Common myeloid progenitor, CD34-positive (primary cell): ENCODE measurements around the gene MED12L.

ENCODE experiments used
- CTCF ChIA-PET: fragments of 350-600 bp; sonication (Branson Sonifier 250); formaldehyde crosslinking; loops from one replicate; lab custom pipeline; 2021; ENCODE audit warnings: antibody characterized with exemption; lab: Charles Lee
- POLR2A ChIA-PET: fragments of 350-600 bp; sonication (Branson Sonifier 250); formaldehyde crosslinking; loops from one replicate; lab custom pipeline; 2021; ENCODE audit warnings: antibody characterized with exemption; lab: Charles Lee
- DNase-seq, 3 donors: peaks; one replicate each; pipeline versions ENCODE4 v3.0.0 to v3.0.0-alpha.2; 2013
- H3K27ac ChIP-seq, 2 experiments: 1 replicate in 1 of 2; 2 replicates in 1 of 2; pipeline ENCODE4 v1.7.0; 2013; ENCODE audit warnings: inconsistent platforms in 2 of 2, low read length in 2 of 2, mild to moderate bottlenecking in 2 of 2, low read depth in 1 of 2, moderate library complexity in 1 of 2; ENCODE audit not compliant: severe bottlenecking in 2 of 2, insufficient read depth in 1 of 2, poor library complexity in 1 of 2
- H3K27me3 ChIP-seq, 5 experiments: replicated peaks in 2 of 5; 1 replicate in 3 of 5; 2 replicates in 2 of 5; pipeline versions ENCODE4 v1.6.1 to v1.7.0; 2013; ENCODE audit warnings: low read length in 4 of 5, mild to moderate bottlenecking in 2 of 5, moderate library complexity in 2 of 5, inconsistent platforms in 1 of 5; ENCODE audit not compliant: insufficient read depth in 5 of 5, control insufficient read depth in 4 of 5
- H3K36me3 ChIP-seq, 4 experiments: 1 replicate in 2 of 4; 2 replicates in 2 of 4; pipeline versions ENCODE4 v1.6.1 to v1.7.0; 2013; ENCODE audit warnings: low read length in 3 of 4, control low read depth in 1 of 4, mild to moderate bottlenecking in 1 of 4; ENCODE audit not compliant: control insufficient read depth in 4 of 4, insufficient read depth in 4 of 4
- H3K4me1 ChIP-seq, 4 experiments: 1 replicate in 3 of 4; 2 replicates in 1 of 4; pipeline versions ENCODE4 v1.6.1 to v1.7.1; 2013; ENCODE audit warnings: low read length in 3 of 4, mild to moderate bottlenecking in 3 of 4, control low read depth in 1 of 4, inconsistent platforms in 1 of 4, moderate library complexity in 1 of 4; ENCODE audit not compliant: control insufficient read depth in 4 of 4, insufficient read depth in 4 of 4; ENCODE audit errors: control extremely low read depth in 1 of 4
- H3K4me3 ChIP-seq, 7 experiments: 1 replicate in 4 of 7; 2 replicates in 3 of 7; pipeline versions ENCODE4 v1.5.1 to v1.7.0; 2013; ENCODE audit warnings: mild to moderate bottlenecking in 7 of 7, low read length in 6 of 7, moderate library complexity in 6 of 7, inconsistent platforms in 2 of 7, low read depth in 2 of 7, control low read depth in 1 of 7; ENCODE audit not compliant: insufficient read depth in 4 of 7, control insufficient read depth in 1 of 7; ENCODE audit errors: extremely low read depth in 1 of 7
- H3K9me3 ChIP-seq, 5 experiments: 1 replicate in 4 of 5; 2 replicates in 1 of 5; pipeline versions ENCODE4 v1.6.1 to v1.7.1; 2013; ENCODE audit warnings: low read length in 4 of 5, mild to moderate bottlenecking in 2 of 5, inconsistent platforms in 1 of 5, low read depth in 1 of 5, moderate library complexity in 1 of 5; ENCODE audit not compliant: control insufficient read depth in 4 of 5, insufficient read depth in 2 of 5; ENCODE audit errors: control extremely low read depth in 1 of 5
- WGBS: methylation state at CpG from one replicate; pipeline ENCODE4 v1.1.5; 2013; ENCODE audit not compliant: insufficient coverage; 5-methylcytosine and 5-hydroxymethylcytosine counted together

MED12L gene

GRCh38 chr3:151113343-151113742 is 27.9 kb downstream of the MED12L start:
- Histone ChIP-seq H3K36me3 (peaks cover 0 to 5% (median 1%) of the 10 kb centered on the region in 4 experiments), H3K4me3 (no peak overlapping the region), H3K4me1 (peaks cover 0 to 36% (median 12%) of the 10 kb centered on the region in 4 experiments), H3K27me3 (no peaks in the 10 kb centered on the region), H3K27ac (no peak overlapping the region), H3K9me3 (no peaks in the 10 kb centered on the region)
- ChIA-PET CTCF (interaction anchor here (0.9 to 2.6 kb wide), 9 partner anchors 8 to 46 kb away, joined by 3 to 16 read pairs (median 4); no protein-coding TSS in a partner anchor), POLR2A (no interaction called here)
- WGBS: 100% methylated on average over 1 of the region's 1 CpG
- peak in 1 of 3 donors; percentile 43 for DNase-seq

DNA sequence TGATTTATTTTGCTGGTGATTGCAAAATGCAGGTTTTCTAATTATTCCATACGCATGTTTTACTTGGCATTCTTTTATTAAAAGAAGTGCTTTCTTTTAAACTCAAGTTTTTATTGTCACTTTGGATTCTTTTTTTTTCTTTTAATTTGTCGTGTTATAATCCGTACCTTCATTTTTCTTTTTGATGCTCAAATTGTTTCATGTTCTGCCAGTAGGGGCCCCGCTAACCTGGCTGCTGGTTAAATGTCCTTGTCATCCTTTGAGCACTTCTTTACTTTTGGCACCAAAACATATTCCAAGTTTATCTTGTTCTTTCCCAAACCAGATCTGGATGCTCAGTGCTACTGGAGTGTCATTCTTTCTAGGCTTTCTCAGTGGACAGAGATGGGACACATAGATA is 31.6 kb downstream of the MED12L start:
- peak in 1 of 3 donors; percentile 51 for DNase-seq
- Histone ChIP-seq H3K4me3 (no peak overlapping the region), H3K36me3 (peaks cover 0 to 17% (median 4%) of the 10 kb centered on the region in 4 experiments), H3K4me1 (peaks cover 0 to 13% (median 6%) of the 10 kb centered on the region in 4 experiments), H3K9me3 (no peaks in the 10 kb centered on the region), H3K27ac (no peak overlapping the region), H3K27me3 (no peaks in the 10 kb centered on the region)
- WGBS: 94% methylated on average over 3 of the region's 4 CpGs
- CTCF ChIA-PET: no interaction called here
- POLR2A ChIA-PET: no interaction called here

DNA sequence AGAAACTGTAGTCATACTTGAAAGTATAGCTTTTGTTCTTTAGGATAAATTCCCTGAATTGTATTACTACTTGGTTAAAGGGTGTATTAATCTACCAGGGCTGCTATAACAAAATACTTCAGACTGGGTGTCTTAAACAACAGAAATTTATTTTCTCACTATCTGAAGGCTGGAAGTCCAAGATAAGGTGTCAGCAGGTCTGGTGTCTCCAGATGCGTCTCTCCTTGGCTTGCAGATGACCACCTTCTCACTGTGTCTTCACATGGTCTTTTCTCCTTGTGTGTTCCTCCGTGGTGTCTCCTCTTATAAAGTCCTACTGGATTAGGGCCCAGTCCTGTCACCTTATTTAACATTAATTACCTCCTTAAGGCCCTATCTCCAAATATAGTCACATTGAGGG is 33.7 kb downstream of the MED12L start:
- WGBS: 100% methylated on average over 1 of the region's 2 CpGs
- ChIA-PET CTCF (interaction anchor here (1.0 to 1.1 kb wide), 2 partner anchors 8 to 15 kb away, joined by 3 to 4 read pairs; no protein-coding TSS in a partner anchor), POLR2A (no interaction called here)
- H3K4me1 ChIP-seq: no peaks in the 10 kb centered on the region
- H3K36me3 ChIP-seq: peaks cover 0 to 33% (median 6%) of the 10 kb centered on the region in 4 experiments
- peak in 1 of 3 donors; percentile 41 for DNase-seq
- no peak overlapping the region for H3K4me3 ChIP-seq
- H3K27me3 ChIP-seq: no peaks in the 10 kb centered on the region
- H3K27ac ChIP-seq: peak overlapping the region in 1 of 2 experiments; percentile 26
- H3K9me3 ChIP-seq: no peaks in the 10 kb centered on the region

DNA sequence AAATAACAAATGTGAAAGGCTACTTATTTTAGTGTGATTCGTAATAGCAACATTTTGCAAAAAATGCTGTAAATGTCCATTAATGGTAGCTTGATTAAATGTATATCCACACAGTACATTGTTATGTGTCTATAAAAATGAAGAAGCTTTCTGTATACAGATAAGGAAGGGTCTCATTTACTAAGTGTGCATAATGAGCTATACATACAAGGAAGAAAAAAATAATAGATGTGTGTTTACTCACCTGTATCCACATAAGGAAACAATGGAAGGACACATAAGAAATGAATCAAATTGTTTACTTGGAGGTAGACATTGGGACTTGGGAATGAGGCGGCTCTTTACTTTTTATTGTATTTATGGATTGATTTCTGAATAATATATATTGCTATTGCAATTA is 34.9 kb downstream of the MED12L start:
- no peak for DNase-seq
- ChIA-PET CTCF (interaction anchor here (1.0 to 1.4 kb wide), 4 partner anchors 9 to 25 kb away, joined by 3 to 8 read pairs (median 4); no protein-coding TSS in a partner anchor), POLR2A (interaction anchor here (0.9 to 1.1 kb wide), 2 partner anchors 8 to 21 kb away, joined by 3 to 5 read pairs; no protein-coding TSS in a partner anchor)
- Histone ChIP-seq H3K4me3 (no peak overlapping the region), H3K27me3 (no peaks in the 10 kb centered on the region), H3K36me3 (peaks cover 3 to 46% (median 8%) of the 10 kb centered on the region in 4 experiments), H3K9me3 (no peaks in the 10 kb centered on the region), H3K4me1 (peaks cover 0 to under 1% (median 0%) of the 10 kb centered on the region in 4 experiments), H3K27ac (no peak overlapping the region)
- no CpG with 5 or more reads among the region's 2 CpGs for WGBS

GRCh38 chr3:151121016-151121415 is 35.6 kb downstream of the MED12L start:
- Histone ChIP-seq H3K27ac (no peak overlapping the region), H3K27me3 (no peaks in the 10 kb centered on the region), H3K4me1 (peaks cover 0 to 2% (median 0%) of the 10 kb centered on the region in 4 experiments), H3K4me3 (no peak overlapping the region), H3K36me3 (peaks cover 3 to 52% (median 9%) of the 10 kb centered on the region in 4 experiments), H3K9me3 (no peaks in the 10 kb centered on the region)
- WGBS: no CpG with 5 or more reads among the region's 2 CpGs
- no peak for DNase-seq
- ChIA-PET CTCF (interaction anchor here (0.7 to 1.4 kb wide), 3 partner anchors 12 to 112 kb away, joined by 3 to 8 read pairs (median 3); no protein-coding TSS in a partner anchor), POLR2A (interaction anchor here (1.1 kb wide), 1 partner anchor 7 kb away, joined by 5 read pairs; no protein-coding TSS in a partner anchor)

DNA sequence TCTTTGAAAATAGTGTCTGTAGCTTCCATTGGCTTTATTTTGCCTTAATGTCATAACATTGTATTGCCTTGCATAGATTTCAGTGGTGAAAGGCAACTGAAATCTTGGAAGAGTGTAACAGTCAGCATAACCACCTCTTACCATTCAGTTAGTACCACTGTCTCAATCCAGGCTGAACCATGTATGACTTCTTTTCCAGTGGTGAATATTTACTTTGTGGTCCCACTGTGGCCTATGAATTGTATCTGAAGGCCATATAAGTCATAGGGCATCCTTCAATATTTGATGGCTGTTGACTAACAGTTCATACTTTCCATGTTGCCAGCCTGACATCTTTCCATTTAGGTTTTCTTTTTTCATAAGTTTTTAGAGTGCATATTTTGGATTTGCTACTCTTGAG is 38.4 kb downstream of the MED12L start:
- H3K4me1 ChIP-seq: peaks cover 0 to 8% (median 5%) of the 10 kb centered on the region in 4 experiments
- DNase-seq: no peak
- CTCF ChIA-PET: interaction anchor here (0.9 to 2.6 kb wide), 8 partner anchors 9 to 38 kb away, joined by 3 to 9 read pairs (median 4); partner anchors contain the start of gene MED12L
- H3K27me3 ChIP-seq: no peaks in the 10 kb centered on the region
- no peaks in the 10 kb centered on the region for H3K9me3 ChIP-seq
- POLR2A ChIA-PET: no interaction called here
- peaks cover 3 to 63% (median 11%) of the 10 kb centered on the region in 4 experiments for H3K36me3 ChIP-seq
- H3K27ac ChIP-seq: no peak overlapping the region
- H3K4me3 ChIP-seq: no peak overlapping the region

DNA sequence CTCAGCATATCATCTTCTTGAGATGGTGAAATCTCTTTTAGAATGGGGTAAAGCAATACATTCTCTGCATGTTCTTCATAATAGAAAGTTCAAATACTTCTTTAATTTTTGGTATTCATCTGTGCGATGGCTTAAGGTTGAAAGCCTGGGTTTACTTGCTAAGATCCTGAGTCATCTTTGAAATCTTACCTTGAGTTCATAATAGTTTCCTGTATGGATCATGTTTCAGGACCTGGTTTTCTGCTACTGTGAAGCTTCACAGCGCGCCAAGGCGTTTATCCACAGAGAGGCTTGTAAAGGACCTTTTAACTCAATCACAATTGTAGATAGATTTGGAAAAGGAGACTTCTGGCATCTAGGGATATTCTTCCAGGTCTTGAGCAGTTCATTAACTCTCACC is 39.0 kb downstream of the MED12L start:
- Histone ChIP-seq H3K27ac (no peak overlapping the region), H3K27me3 (no peaks in the 10 kb centered on the region), H3K4me3 (no peak overlapping the region), H3K36me3 (peaks cover 3 to 60% (median 9%) of the 10 kb centered on the region in 4 experiments), H3K9me3 (no peaks in the 10 kb centered on the region), H3K4me1 (peaks cover 0 to 8% (median 5%) of the 10 kb centered on the region in 4 experiments)
- ChIA-PET CTCF (interaction anchor here (1.0 to 1.3 kb wide), 2 partner anchors 20 to 22 kb away, joined by 3 read pairs; no protein-coding TSS in a partner anchor), POLR2A (no interaction called here)
- 100% methylated on average over 2 of the region's 4 CpGs for WGBS
- no peak for DNase-seq
